Panc1 (cell line): ENCODE measurements around the gene SLIT1. TPM values are rescaled to one million over a fixed set of nuclear protein-coding genes. Genes with fewer than 3 reads are reported as not detected.

Source experiments
- ATAC-seq: fragments of 200-7000 bp; cut with Tn5 transposase; 2 replicates; pipeline ENCODE4 v1.9.1; 2020; ENCODE audit warnings: mild to moderate bottlenecking, moderate library complexity
- BruUV-seq: library from RNA; stranded (reverse); fragments of 400-500 nt; replicated peaks from 2 replicates; lab custom pipeline; 2021; lab: Mats Ljungman, UMichigan
- CTCF ChIA-PET: fragments of 300-600 bp; sonication (Branson Sonifier 250); formaldehyde crosslinking; loops from one replicate; lab custom pipeline; 2022; ENCODE audit warnings: antibody characterized with exemption; lab: Charles Lee
- POLR2A ChIA-PET: fragments of 300-600 bp; sonication (Branson Sonifier 250); formaldehyde crosslinking; loops from one replicate; lab custom pipeline; 2022; ENCODE audit warnings: antibody characterized with exemption; lab: Charles Lee
- DNase-seq: peaks from one replicate; pipeline ENCODE4 v3.0.0-alpha.2; 2010; ENCODE audit warnings: low read depth, low spot score
- H3K27ac ChIP-seq: 2 replicates; pipeline ENCODE4 v1.5.1; 2011; ENCODE audit warnings: mild to moderate bottlenecking, low read length, inconsistent platforms
- H3K27me3 ChIP-seq: fragments of 200-500 bp; sonication (Bioruptor generic); 2 replicates; pipeline ENCODE4 v1.6.0; 2014; ENCODE audit warnings: low read length, inconsistent platforms; ENCODE audit not compliant: control insufficient read depth, insufficient read depth
- H3K36me3 ChIP-seq: fragments of 200-500 bp; sonication (Bioruptor generic); 2 replicates; pipeline ENCODE4 v1.5.1; 2014; ENCODE audit warnings: inconsistent platforms, mild to moderate bottlenecking, low read length, moderate library complexity; ENCODE audit not compliant: control insufficient read depth, insufficient read depth
- H3K4me1 ChIP-seq: 2 replicates; pipeline ENCODE4 v1.5.1; 2011; ENCODE audit warnings: inconsistent platforms, mild to moderate bottlenecking, low read length, moderate library complexity; ENCODE audit not compliant: control insufficient read depth, insufficient read depth
- H3K4me3 ChIP-seq, 2 experiments: 2 replicates each; pipeline ENCODE4 v1.5.1; 2011 to 2012; ENCODE audit warnings: low read depth in 2 of 2, low read length in 2 of 2, mild to moderate bottlenecking in 2 of 2, inconsistent platforms in 1 of 2, moderate library complexity in 1 of 2
- H3K9me3 ChIP-seq: fragments of 200-500 bp; sonication (Bioruptor generic); 2 replicates; pipeline ENCODE4 v1.5.1; 2014; ENCODE audit warnings: low read depth, mild to moderate bottlenecking, inconsistent platforms, low read length, moderate library complexity; ENCODE audit not compliant: control insufficient read depth, insufficient read depth
- POLR2AphosphoS5 ChIP-seq: IDR thresholded peaks from 2 replicates; pipeline ENCODE4 v1.6.1; 2012; ENCODE audit warnings: mild to moderate bottlenecking, low read depth, low read length, moderate library complexity
- REST ChIP-seq, 2 experiments: IDR thresholded peaks; 2 replicates each; pipeline ENCODE4 v1.6.1; 2011 to 2012; ENCODE audit warnings: low read depth in 2 of 2, control low read depth in 1 of 2, low read length in 1 of 2, mild to moderate bottlenecking in 1 of 2, moderate library complexity in 1 of 2; ENCODE audit not compliant: insufficient read depth in 1 of 2
- SIN3A ChIP-seq: IDR thresholded peaks from 2 replicates; pipeline ENCODE4 v1.6.1; 2012; ENCODE audit warnings: low read depth, mild to moderate bottlenecking, low read length, moderate library complexity, borderline replicate concordance; ENCODE audit not compliant: insufficient read depth
- TCF7L2 ChIP-seq: IDR thresholded peaks from 2 replicates; pipeline ENCODE4 v1.6.1; 2011; ENCODE audit warnings: mild to moderate bottlenecking, low read depth, low read length, inconsistent platforms
- in situ Hi-C: cut with HindIII; loops from 2 replicates; pipeline ENCODE4 v1.10.0; 2016; ENCODE audit warnings: low sequenced_read_pairs, low pct_unique_long_range_greater_than_20kb
- intact Hi-C: fragments of 100-400 bp; cut with micrococcal nuclease; formaldehyde crosslinking; loops from one replicate; pipeline ENCODE4 v1.10.0; 2022; ENCODE audit not compliant: unreplicated experiment
- total RNA-seq: library from RNA; stranded (reverse); gene quantifications from one replicate; pipeline ENCODE4 v1.2.1, GENCODE V29; 2021; ENCODE audit not compliant: unreplicated experiment
- TF ChIP-seq, protein P1 (sequence below): fragments of 450-650 bp; IDR thresholded peaks from 2 replicates; pipeline ENCODE4 v1.5.1; 2017; ENCODE audit warnings: mild to moderate bottlenecking

The SLIT1 gene
- total RNA-seq, 1 experiment from 2014 or later = 2.6 TPM

- ChIA-PET CTCF (interaction anchor here (0.6 to 2.9 kb wide), 24 partner anchors 9 to 599 kb away, joined by 3 to 51 read pairs (median 4); no protein-coding TSS in a partner anchor), POLR2A (interaction anchor here (1.2 kb wide), 1 partner anchor 137 kb away, joined by 5 read pairs; no protein-coding TSS in a partner anchor)
- Histone ChIP-seq H3K36me3 (no peaks in the 10 kb centered on the region), H3K9me3 (no peaks in the 10 kb centered on the region), H3K27me3 (no peaks in the 10 kb centered on the region), H3K4me1 (no peaks in the 10 kb centered on the region; the same call in 1 of the 2 replicates), H3K27ac (no peak overlapping the region), H3K4me3 (no peak overlapping the region)
- in situ Hi-C loops (no loop called here), intact Hi-C loops (loop anchor here (1.0 to 2.0 kb wide), 2 partner anchors 46 to 137 kb away; no protein-coding TSS in a partner anchor)
- TF ChIP-seq, protein P1, sequence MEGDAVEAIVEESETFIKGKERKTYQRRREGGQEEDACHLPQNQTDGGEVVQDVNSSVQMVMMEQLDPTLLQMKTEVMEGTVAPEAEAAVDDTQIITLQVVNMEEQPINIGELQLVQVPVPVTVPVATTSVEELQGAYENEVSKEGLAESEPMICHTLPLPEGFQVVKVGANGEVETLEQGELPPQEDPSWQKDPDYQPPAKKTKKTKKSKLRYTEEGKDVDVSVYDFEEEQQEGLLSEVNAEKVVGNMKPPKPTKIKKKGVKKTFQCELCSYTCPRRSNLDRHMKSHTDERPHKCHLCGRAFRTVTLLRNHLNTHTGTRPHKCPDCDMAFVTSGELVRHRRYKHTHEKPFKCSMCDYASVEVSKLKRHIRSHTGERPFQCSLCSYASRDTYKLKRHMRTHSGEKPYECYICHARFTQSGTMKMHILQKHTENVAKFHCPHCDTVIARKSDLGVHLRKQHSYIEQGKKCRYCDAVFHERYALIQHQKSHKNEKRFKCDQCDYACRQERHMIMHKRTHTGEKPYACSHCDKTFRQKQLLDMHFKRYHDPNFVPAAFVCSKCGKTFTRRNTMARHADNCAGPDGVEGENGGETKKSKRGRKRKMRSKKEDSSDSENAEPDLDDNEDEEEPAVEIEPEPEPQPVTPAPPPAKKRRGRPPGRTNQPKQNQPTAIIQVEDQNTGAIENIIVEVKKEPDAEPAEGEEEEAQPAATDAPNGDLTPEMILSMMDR = peak; percentile 99
- no peak for TF ChIP-seq SIN3A
- no TSS peak for BruUV-seq
- DNase-seq (peak; percentile 75), ATAC-seq (peak; percentile 87)
Observed at GRCh38 chr10:97072851-97073665, 112.7 kb downstream of the SLIT1 start.

GRCh38 chr10:97071496-97071895 is 114.3 kb downstream of the SLIT1 start:
- CTCF ChIA-PET = interaction anchor here (1.3 to 2.0 kb wide), 2 partner anchors 12 to 34 kb away, joined by 3 to 18 read pairs; no protein-coding TSS in a partner anchor
- POLR2A ChIA-PET = no interaction called here
- Histone ChIP-seq H3K27ac (no peak overlapping the region), H3K36me3 (no peaks in the 10 kb centered on the region), H3K4me1 (no peaks in the 10 kb centered on the region; the same call in 1 of the 2 replicates), H3K4me3 (no peak overlapping the region), H3K27me3 (no peaks in the 10 kb centered on the region), H3K9me3 (no peaks in the 10 kb centered on the region)
- TF ChIP-seq REST (IDR thresholded peaks at IDR 0.05; ENCODE audit: insufficient read depth in 1 of 2, low read depth in 2 of 2, low read length in 1 of 2) (no peak), TCF7L2 (no peak), POLR2AphosphoS5 (no peak), SIN3A (no peak)
- TF ChIP-seq, protein P1 = no peak
- ATAC-seq = no peak
- no peak for DNase-seq
- intact Hi-C loops = no loop called here
- no TSS peak for BruUV-seq
- in situ Hi-C loops = no loop called here
